Panc1 (cell line): Measurements from ENCODE around the gene PROK2.

Experiments
- POLR2AphosphoS5 ChIP-seq: IDR thresholded peaks from 2 replicates; pipeline ENCODE4 v1.6.1; 2012; ENCODE audit warnings: mild to moderate bottlenecking, low read depth, low read length, moderate library complexity
- SIN3A ChIP-seq: IDR thresholded peaks from 2 replicates; pipeline ENCODE4 v1.6.1; 2012; ENCODE audit warnings: low read depth, mild to moderate bottlenecking, low read length, moderate library complexity, borderline replicate concordance; ENCODE audit not compliant: insufficient read depth
- TCF7L2 ChIP-seq: IDR thresholded peaks from 2 replicates; pipeline ENCODE4 v1.6.1; 2011; ENCODE audit warnings: mild to moderate bottlenecking, low read depth, low read length, inconsistent platforms
- TF ChIP-seq, protein P1 (sequence below): fragments of 450-650 bp; IDR thresholded peaks from 2 replicates; pipeline ENCODE4 v1.5.1; 2017; ENCODE audit warnings: mild to moderate bottlenecking

DNA sequence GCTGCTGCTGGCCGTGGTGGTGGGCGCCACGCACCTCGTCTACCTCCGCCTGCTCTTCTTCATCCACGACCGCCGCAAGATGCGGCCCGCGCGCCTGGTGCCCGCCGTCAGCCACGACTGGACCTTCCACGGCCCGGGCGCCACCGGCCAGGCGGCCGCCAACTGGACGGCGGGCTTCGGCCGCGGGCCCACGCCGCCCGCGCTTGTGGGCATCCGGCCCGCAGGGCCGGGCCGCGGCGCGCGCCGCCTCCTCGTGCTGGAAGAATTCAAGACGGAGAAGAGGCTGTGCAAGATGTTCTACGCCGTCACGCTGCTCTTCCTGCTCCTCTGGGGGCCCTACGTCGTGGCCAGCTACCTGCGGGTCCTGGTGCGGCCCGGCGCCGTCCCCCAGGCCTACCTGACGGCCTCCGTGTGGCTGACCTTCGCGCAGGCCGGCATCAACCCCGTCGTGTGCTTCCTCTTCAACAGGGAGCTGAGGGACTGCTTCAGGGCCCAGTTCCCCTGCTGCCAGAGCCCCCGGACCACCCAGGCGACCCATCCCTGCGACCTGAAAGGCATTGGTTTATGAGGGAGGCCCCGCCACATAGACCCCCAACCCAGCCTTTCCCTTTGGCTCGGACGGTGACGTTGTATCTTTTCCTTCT is 30.2 kb downstream of the PROK2 start:
- TF ChIP-seq, protein P1, sequence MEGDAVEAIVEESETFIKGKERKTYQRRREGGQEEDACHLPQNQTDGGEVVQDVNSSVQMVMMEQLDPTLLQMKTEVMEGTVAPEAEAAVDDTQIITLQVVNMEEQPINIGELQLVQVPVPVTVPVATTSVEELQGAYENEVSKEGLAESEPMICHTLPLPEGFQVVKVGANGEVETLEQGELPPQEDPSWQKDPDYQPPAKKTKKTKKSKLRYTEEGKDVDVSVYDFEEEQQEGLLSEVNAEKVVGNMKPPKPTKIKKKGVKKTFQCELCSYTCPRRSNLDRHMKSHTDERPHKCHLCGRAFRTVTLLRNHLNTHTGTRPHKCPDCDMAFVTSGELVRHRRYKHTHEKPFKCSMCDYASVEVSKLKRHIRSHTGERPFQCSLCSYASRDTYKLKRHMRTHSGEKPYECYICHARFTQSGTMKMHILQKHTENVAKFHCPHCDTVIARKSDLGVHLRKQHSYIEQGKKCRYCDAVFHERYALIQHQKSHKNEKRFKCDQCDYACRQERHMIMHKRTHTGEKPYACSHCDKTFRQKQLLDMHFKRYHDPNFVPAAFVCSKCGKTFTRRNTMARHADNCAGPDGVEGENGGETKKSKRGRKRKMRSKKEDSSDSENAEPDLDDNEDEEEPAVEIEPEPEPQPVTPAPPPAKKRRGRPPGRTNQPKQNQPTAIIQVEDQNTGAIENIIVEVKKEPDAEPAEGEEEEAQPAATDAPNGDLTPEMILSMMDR = no peak
- TF ChIP-seq SIN3A (no peak), TCF7L2 (no peak), POLR2AphosphoS5 (no peak)
